ENCODE measurements around the gene MRPL52.
"Not testable (repeated sequence)": the region's sequence is repeated elsewhere in the genome, so short reads cannot be mapped to it uniquely, and the experiment has no call there.

MRPL52 gene

GRCh38 chr14:22852599-22852939, 22.9 kb downstream of the MRPL52 start:
- DNase-seq (ENCODE audit: low read depth in 1 of 2, low spot score in 1 of 2) = no peak

- peak; percentile 90 to 95 for DNase-seq (ENCODE audit: low read depth in 1 of 2, low spot score in 1 of 2)
Measured at GRCh38 chr14:22852940-22853767, 23.5 kb downstream of the MRPL52 start.

- not testable (repeated sequence) for DNase-seq (ENCODE audit: low read depth in 1 of 2, low spot score in 1 of 2)
Measured at GRCh38 chr14:22854296-22854695, 24.6 kb downstream of the MRPL52 start.

GRCh38 chr14:22854963-22855724, 25.5 kb downstream of the MRPL52 start:
- DNase-seq (ENCODE audit: low read depth in 1 of 2, low spot score in 1 of 2) = no peak

GRCh38 chr14:22856428-22856827, 26.7 kb downstream of the MRPL52 start:
- no peak for DNase-seq (ENCODE audit: low read depth in 1 of 2, low spot score in 1 of 2)

GRCh38 chr14:22860377-22860776, 30.7 kb downstream of the MRPL52 start:
- DNase-seq (ENCODE audit: low read depth in 1 of 2, low spot score in 1 of 2) = not testable (repeated sequence)

- no peak for DNase-seq (ENCODE audit: low read depth in 1 of 2, low spot score in 1 of 2)
Measured at GRCh38 chr14:22861651-22862050, 32.0 kb downstream of the MRPL52 start.

GRCh38 chr14:22864979-22865378, 35.3 kb downstream of the MRPL52 start:
- DNase-seq (ENCODE audit: low read depth in 1 of 2, low spot score in 1 of 2) = no peak

- DNase-seq (ENCODE audit: low read depth in 1 of 2, low spot score in 1 of 2) = no peak
Measured at GRCh38 chr14:22865424-22866405, 36.0 kb downstream of the MRPL52 start.

GRCh38 chr14:22866874-22867273, 37.2 kb downstream of the MRPL52 start:
- DNase-seq (ENCODE audit: low read depth in 1 of 2, low spot score in 1 of 2) = no peak

GRCh38 chr14:22870811-22871223, 41.1 kb downstream of the MRPL52 start:
- DNase-seq (ENCODE audit: low read depth in 1 of 2, low spot score in 1 of 2) = no peak

- peak; percentile 57 to 65 for DNase-seq (ENCODE audit: low read depth in 1 of 2, low spot score in 1 of 2)
Measured at GRCh38 chr14:22871224-22872032, 41.7 kb downstream of the MRPL52 start, which contains the start of gene LRP10. LRP10 (plus strand) TSS chr14:22871740; CDS start chr14:22872304, 564 bp downstream.

- DNase-seq (ENCODE audit: low read depth in 1 of 2, low spot score in 1 of 2) = peak; percentile 56 to 63
Measured at GRCh38 chr14:22872033-22872832, 42.5 kb downstream of the MRPL52 start.

GRCh38 chr14:22872833-22873520, 43.3 kb downstream of the MRPL52 start:
- no peak for DNase-seq (ENCODE audit: low read depth in 1 of 2, low spot score in 1 of 2)

GRCh38 chr14:22875003-22875747, 45.5 kb downstream of the MRPL52 start:
- DNase-seq (ENCODE audit: low read depth in 1 of 2, low spot score in 1 of 2) = no peak

- no peak for DNase-seq (ENCODE audit: low read depth in 1 of 2, low spot score in 1 of 2)
Measured at GRCh38 chr14:22875748-22876319, 46.1 kb downstream of the MRPL52 start.

GRCh38 chr14:22877000-22877501, 47.4 kb downstream of the MRPL52 start:
- no peak for DNase-seq (ENCODE audit: low read depth in 1 of 2, low spot score in 1 of 2)
